Measurements from ENCODE around the gene RTN4RL1. TPM values are rescaled to one million over a fixed set of nuclear protein-coding genes. Genes with fewer than 3 reads are reported as not detected.

Gene RTN4RL1
- total and polyA plus RNA-seq, 7 donors: under 0.01 to 0.71 (median 0.48) TPM; not detected in 1

DNA sequence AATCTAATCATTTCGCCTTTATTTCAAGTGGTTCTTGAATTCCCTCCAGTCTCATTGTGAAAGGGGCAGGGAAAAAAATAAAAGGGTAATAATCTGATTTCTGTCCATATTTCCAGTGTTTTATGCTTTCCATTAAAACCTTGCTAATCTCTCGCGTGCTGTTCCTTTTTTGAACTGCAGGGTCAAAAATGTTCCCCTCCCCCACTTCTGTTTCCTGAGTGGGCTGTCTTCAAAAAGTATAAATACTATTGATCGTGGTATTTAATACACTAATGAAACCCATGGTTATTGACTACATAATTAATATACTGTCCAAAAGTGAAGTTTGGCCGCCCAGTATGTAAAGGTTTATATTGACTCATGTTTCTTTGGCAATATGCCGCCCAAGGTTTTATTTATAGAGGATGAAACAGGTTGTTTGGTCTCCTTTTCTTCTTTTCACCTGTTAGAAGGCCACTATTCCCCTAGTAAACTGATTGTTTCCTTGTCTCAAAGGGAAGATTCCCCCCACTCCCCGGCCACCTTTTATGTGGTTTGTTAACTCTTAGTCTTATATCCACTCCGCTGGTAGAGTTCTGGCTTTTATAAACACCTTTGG, 125.6 kb downstream of the RTN4RL1 start:
- no peak for DNase-seq
- intact Hi-C loops (cut with DNase I): no loop called here
- Histone ChIP-seq H3K4me3 (no peak overlapping the region), H3K4me1 (no peaks in the 10 kb centered on the region), H3K9me3 (no peaks in the 10 kb centered on the region), H3K36me3 (peaks cover 16 to 53% (median 28%) of the 10 kb centered on the region in 4 donors), H3K27me3 (peaks cover 0 to 3% (median 0%) of the 10 kb centered on the region in 3 donors), H3K27ac (no peak overlapping the region)
- TF ChIP-seq POLR2AphosphoS5 (IDR thresholded peaks at IDR 0.05) (no peak), POLR2A (IDR thresholded peaks at IDR 0.05) (no peak), EP300 (IDR thresholded peaks at IDR 0.05) (no peak)
- TF ChIP-seq, protein P1, sequence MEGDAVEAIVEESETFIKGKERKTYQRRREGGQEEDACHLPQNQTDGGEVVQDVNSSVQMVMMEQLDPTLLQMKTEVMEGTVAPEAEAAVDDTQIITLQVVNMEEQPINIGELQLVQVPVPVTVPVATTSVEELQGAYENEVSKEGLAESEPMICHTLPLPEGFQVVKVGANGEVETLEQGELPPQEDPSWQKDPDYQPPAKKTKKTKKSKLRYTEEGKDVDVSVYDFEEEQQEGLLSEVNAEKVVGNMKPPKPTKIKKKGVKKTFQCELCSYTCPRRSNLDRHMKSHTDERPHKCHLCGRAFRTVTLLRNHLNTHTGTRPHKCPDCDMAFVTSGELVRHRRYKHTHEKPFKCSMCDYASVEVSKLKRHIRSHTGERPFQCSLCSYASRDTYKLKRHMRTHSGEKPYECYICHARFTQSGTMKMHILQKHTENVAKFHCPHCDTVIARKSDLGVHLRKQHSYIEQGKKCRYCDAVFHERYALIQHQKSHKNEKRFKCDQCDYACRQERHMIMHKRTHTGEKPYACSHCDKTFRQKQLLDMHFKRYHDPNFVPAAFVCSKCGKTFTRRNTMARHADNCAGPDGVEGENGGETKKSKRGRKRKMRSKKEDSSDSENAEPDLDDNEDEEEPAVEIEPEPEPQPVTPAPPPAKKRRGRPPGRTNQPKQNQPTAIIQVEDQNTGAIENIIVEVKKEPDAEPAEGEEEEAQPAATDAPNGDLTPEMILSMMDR (IDR thresholded peaks at IDR 0.05): no peak
- WGBS, 2 donors: 92 to 94% methylated on average over 8 of the region's 8 CpGs

DNA sequence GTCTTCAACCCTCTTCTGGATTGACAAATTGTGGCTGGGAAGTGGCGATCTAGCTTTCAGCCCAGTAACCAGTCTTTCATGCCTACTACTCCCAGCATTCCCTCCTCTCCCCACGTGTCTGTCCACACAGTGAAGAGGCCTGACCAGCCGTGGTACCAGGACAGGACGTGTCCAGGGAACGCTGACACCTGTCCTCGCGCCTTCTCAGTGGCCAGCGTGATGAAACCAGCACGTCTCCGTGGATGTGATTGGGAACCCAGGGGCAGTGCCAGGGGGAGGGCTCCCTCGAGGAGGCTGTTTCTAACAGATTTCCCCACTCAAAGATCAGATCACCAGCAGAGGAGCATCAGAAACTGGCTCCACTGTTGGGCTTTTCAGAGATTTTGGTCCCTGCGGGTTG, 126.3 kb downstream of the RTN4RL1 start:
- no peaks in the 10 kb centered on the region for H3K9me3 ChIP-seq
- peaks cover 16 to 59% (median 31%) of the 10 kb centered on the region in 4 donors for H3K36me3 ChIP-seq
- H3K27ac ChIP-seq: no peak overlapping the region
- intact Hi-C loops (cut with DNase I): no loop called here
- no peaks in the 10 kb centered on the region for H3K27me3 ChIP-seq
- no peaks in the 10 kb centered on the region for H3K4me1 ChIP-seq
- 94% methylated on average over 12 of the region's 12 CpGs for WGBS, 2 donors
- no peak for DNase-seq
- no peak for TF ChIP-seq POLR2AphosphoS5 (IDR thresholded peaks at IDR 0.05)
- TF ChIP-seq, protein P1 (IDR thresholded peaks at IDR 0.05): no peak
- TF ChIP-seq POLR2A (IDR thresholded peaks at IDR 0.05): no peak
- no peak for TF ChIP-seq EP300 (IDR thresholded peaks at IDR 0.05)
- no peak overlapping the region for H3K4me3 ChIP-seq

DNA sequence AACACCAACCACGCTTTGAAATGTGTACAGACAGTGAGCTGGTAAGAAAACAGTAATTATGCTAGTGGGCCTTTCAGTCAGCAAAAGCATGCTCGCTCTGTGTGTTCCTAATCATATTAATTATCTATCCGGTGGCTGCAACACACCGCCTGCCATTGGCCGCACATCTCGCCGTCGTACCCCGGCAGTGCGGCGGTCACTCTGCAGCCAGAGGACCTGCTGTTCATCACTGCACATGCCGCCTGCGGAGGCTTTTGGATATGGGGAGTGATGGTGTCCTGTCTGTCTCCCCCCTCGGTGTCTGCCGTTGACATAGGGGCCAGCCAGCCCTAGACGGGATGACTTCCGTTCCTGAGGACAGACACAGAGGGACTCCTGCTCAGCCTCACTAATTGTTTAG, 126.8 kb downstream of the RTN4RL1 start:
- no peak overlapping the region for H3K4me3 ChIP-seq
- no peaks in the 10 kb centered on the region for H3K4me1 ChIP-seq
- TF ChIP-seq, protein P1 (IDR thresholded peaks at IDR 0.05): no peak
- TF ChIP-seq POLR2AphosphoS5 (IDR thresholded peaks at IDR 0.05) (no peak), POLR2A (IDR thresholded peaks at IDR 0.05) (no peak), EP300 (IDR thresholded peaks at IDR 0.05) (no peak)
- 87 to 90% methylated on average over 17 of the region's 17 CpGs for whole genome bisulfite sequencing, 2 donors
- no peak overlapping the region for H3K27ac ChIP-seq
- no peak for DNase-seq
- peaks cover 16 to 64% (median 32%) of the 10 kb centered on the region in 4 donors for H3K36me3 ChIP-seq
- no peaks in the 10 kb centered on the region for H3K27me3 ChIP-seq
- intact Hi-C loops (cut with DNase I): no loop called here
- no peaks in the 10 kb centered on the region for H3K9me3 ChIP-seq

DNA sequence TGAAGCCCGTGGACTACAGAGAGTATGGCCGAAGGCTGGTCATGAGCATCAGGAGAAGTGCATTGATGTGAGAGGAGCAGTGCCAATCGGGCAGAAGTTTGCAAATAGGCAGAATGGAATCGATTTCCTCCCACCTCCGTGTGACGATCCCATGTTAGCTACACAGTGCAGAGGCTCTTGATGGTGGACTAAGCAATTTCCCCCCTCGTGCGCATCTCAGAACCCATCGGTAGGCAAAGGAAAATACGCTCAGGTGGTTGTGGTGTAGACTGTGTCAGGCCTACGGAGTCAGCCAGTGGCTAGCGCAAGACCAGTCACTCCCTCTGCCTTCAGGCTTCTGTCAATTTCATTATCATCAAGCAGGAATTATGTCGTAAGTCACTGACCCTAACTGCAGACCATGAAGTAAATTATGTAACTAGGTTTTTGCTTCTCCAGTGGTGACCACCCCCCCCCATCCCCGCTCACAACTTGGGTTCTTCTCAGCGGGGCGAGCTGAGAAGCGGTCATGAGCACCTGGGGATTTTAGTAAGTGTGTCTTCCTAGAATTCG, 128.0 kb downstream of the RTN4RL1 start:
- H3K36me3 ChIP-seq: peaks cover 16 to 76% (median 33%) of the 10 kb centered on the region in 4 donors
- H3K4me3 ChIP-seq: no peak overlapping the region
- no peaks in the 10 kb centered on the region for H3K9me3 ChIP-seq
- 85 to 96% methylated on average over 18 of the region's 18 CpGs for WGBS, 2 donors
- DNase-seq: no peak
- no peaks in the 10 kb centered on the region for H3K27me3 ChIP-seq
- intact Hi-C loops (cut with DNase I): no loop called here
- no peak overlapping the region for H3K27ac ChIP-seq
- no peaks in the 10 kb centered on the region for H3K4me1 ChIP-seq
- TF ChIP-seq, protein P1 (IDR thresholded peaks at IDR 0.05): no peak
- no peak for TF ChIP-seq EP300 (IDR thresholded peaks at IDR 0.05)
- no peak for TF ChIP-seq POLR2A (IDR thresholded peaks at IDR 0.05)
- no peak for TF ChIP-seq POLR2AphosphoS5 (IDR thresholded peaks at IDR 0.05)
